CD4-positive, alpha-beta T cell (primary cell): ENCODE data around the gene FSTL4. TPM values are rescaled to one million over a fixed set of nuclear protein-coding genes. Genes with fewer than 3 reads are reported as not detected.

Experiments used
- ATAC-seq: fragments of 200-7000 bp; cut with Tn5 transposase; one replicate; pipeline ENCODE4 v1.10.0; 2022; ENCODE audit warnings: mild to moderate bottlenecking; ENCODE audit not compliant: poor library complexity
- CTCF ChIA-PET: fragments of 350-600 bp; sonication (Branson Sonifier 250); formaldehyde crosslinking; loops from one replicate; lab custom pipeline; 2021; ENCODE audit warnings: antibody characterized with exemption, inconsistent platforms; lab: Charles Lee
- POLR2A ChIA-PET: fragments of 350-600 bp; sonication (Branson Sonifier 250); formaldehyde crosslinking; loops from one replicate; lab custom pipeline; 2021; ENCODE audit warnings: antibody characterized with exemption, inconsistent platforms; lab: Charles Lee
- DNase-seq, 14 experiments: peaks; one replicate each; pipeline ENCODE4 v3.0.0-alpha.2; 2013 to 2020; ENCODE audit warnings: mixed read lengths in 2 of 14
- H3K27ac ChIP-seq, 2 donors: one replicate each; pipeline versions ENCODE4 v1.5.1 to v1.7.0; 2013; ENCODE audit warnings: low read length in 2 of 2, low read depth in 1 of 2, mild to moderate bottlenecking in 1 of 2
- H3K27me3 ChIP-seq, 2 experiments: 1 replicate in 1 of 2; 2 replicates in 1 of 2; pipeline versions ENCODE4 v1.6.1 to v1.7.0; 2013; ENCODE audit warnings: low read length in 2 of 2, control low read depth in 1 of 2, mild to moderate bottlenecking in 1 of 2, moderate library complexity in 1 of 2; ENCODE audit not compliant: insufficient read depth in 2 of 2, control insufficient read depth in 1 of 2
- H3K36me3 ChIP-seq: one replicate; pipeline ENCODE4 v1.6.1; 2013; ENCODE audit warnings: low read length, control low read depth; ENCODE audit not compliant: insufficient read depth
- H3K4me1 ChIP-seq: one replicate; pipeline ENCODE4 v1.6.1; 2013; ENCODE audit warnings: low read length, control low read depth; ENCODE audit not compliant: insufficient read depth
- H3K4me3 ChIP-seq: one replicate; pipeline ENCODE4 v1.5.1; 2013; ENCODE audit warnings: mild to moderate bottlenecking, low read length, moderate library complexity
- H3K9me3 ChIP-seq, 2 experiments: 1 replicate in 1 of 2; 2 replicates in 1 of 2; pipeline versions ENCODE4 v1.6.1 to v1.7.0; 2013; ENCODE audit warnings: low read length in 2 of 2, mild to moderate bottlenecking in 2 of 2, control low read depth in 1 of 2, moderate library complexity in 1 of 2; ENCODE audit not compliant: control insufficient read depth in 1 of 2, insufficient read depth in 1 of 2
- H3K27ac Mint-ChIP-seq: one replicate; pipeline ENCODE4 v1.8.0; 2020; ENCODE audit warnings: mixed read lengths
- H3K27me3 Mint-ChIP-seq: one replicate; pipeline ENCODE4 v1.8.0; 2021; ENCODE audit warnings: mixed read lengths
- H3K36me3 Mint-ChIP-seq: one replicate; pipeline ENCODE4 v1.8.0; 2021; ENCODE audit warnings: low read depth, mixed read lengths
- H3K4me1 Mint-ChIP-seq: one replicate; pipeline ENCODE4 v1.8.0; 2021; ENCODE audit warnings: low read depth, mixed read lengths
- H3K4me3 Mint-ChIP-seq: one replicate; pipeline ENCODE4 v1.8.0; 2020; ENCODE audit warnings: mild to moderate bottlenecking, mixed read lengths
- H3K9me3 Mint-ChIP-seq: one replicate; pipeline ENCODE4 v1.8.0; 2020; ENCODE audit warnings: mixed read lengths
- intact Hi-C, 2 experiments: fragments of 100-400 bp; cut with DNase I in 1 of 2; cut with micrococcal nuclease in 1 of 2; formaldehyde crosslinking; loops; one replicate each; pipeline versions ENCODE4 v1.15.1 to v1.9.0; 2023 to 2025; cut with DNase I, micrococcal nuclease
- total RNA-seq, 174 experiments: library from RNA in 2 of 174; stranded (reverse) in 2 of 174; gene quantifications; one replicate each; pipeline ENCODE4 v1.2.3 and lab custom pipeline; 2021 to 2026
- TF ChIP-seq, protein P1 (sequence below): fragments of 200-600 bp; IDR thresholded peaks from one replicate; pipeline ENCODE4 v1.8.0; 2022; ENCODE audit warnings: antibody characterized with exemption, mild to moderate bottlenecking

The FSTL4 gene
- total RNA-seq, 2 experiments from 2014 or later = not detected

DNA sequence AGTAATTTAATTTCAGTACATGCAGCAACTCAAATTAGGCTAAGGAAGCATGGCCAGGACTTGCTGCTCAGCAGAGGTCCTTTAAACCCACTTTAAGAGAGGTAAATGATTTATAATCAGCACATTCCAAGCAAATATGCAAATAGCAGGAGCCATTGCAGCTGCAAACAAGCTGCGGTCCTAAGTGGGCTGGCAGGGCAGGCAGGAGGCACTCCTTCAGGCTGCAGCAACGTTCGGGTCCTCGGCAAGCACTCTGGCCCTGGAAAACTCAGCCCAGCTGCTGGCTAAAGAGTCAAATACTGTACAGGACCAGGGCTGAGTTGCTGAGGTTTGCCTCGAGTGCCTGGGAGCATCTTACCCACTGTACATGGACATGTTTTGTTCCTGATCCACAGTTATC lies 126.9 kb downstream of the FSTL4 start:
- no peak overlapping the region for H3K4me3 Mint-ChIP-seq
- TF ChIP-seq, protein P1, sequence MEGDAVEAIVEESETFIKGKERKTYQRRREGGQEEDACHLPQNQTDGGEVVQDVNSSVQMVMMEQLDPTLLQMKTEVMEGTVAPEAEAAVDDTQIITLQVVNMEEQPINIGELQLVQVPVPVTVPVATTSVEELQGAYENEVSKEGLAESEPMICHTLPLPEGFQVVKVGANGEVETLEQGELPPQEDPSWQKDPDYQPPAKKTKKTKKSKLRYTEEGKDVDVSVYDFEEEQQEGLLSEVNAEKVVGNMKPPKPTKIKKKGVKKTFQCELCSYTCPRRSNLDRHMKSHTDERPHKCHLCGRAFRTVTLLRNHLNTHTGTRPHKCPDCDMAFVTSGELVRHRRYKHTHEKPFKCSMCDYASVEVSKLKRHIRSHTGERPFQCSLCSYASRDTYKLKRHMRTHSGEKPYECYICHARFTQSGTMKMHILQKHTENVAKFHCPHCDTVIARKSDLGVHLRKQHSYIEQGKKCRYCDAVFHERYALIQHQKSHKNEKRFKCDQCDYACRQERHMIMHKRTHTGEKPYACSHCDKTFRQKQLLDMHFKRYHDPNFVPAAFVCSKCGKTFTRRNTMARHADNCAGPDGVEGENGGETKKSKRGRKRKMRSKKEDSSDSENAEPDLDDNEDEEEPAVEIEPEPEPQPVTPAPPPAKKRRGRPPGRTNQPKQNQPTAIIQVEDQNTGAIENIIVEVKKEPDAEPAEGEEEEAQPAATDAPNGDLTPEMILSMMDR = no peak
- no peaks in the 10 kb centered on the region for H3K4me1 Mint-ChIP-seq
- Histone ChIP-seq H3K9me3 (no peaks in the 10 kb centered on the region), H3K27ac (no peak overlapping the region), H3K36me3 (no peaks in the 10 kb centered on the region), H3K4me3 (no peak overlapping the region), H3K4me1 (no peaks in the 10 kb centered on the region), H3K27me3 (no peaks in the 10 kb centered on the region)
- DNase-seq (no peak), ATAC-seq (no peak)
- H3K27ac Mint-ChIP-seq = no peak overlapping the region
- intact Hi-C loops = no loop called here
- no peaks in the 10 kb centered on the region for H3K9me3 Mint-ChIP-seq
- no peaks in the 10 kb centered on the region for H3K36me3 Mint-ChIP-seq
- H3K27me3 Mint-ChIP-seq = no peaks in the 10 kb centered on the region
- CTCF ChIA-PET = no interaction called here
- POLR2A ChIA-PET = no interaction called here

- Mint-ChIP-seq H3K27ac (no peak overlapping the region), H3K4me3 (no peak overlapping the region), H3K36me3 (no peaks in the 10 kb centered on the region), H3K9me3 (no peaks in the 10 kb centered on the region), H3K27me3 (no peaks in the 10 kb centered on the region), H3K4me1 (no peaks in the 10 kb centered on the region)
- ChIA-PET CTCF (no interaction called here), POLR2A (no interaction called here)
- intact Hi-C loops = no loop called here
- Histone ChIP-seq H3K4me1 (no peaks in the 10 kb centered on the region), H3K9me3 (no peaks in the 10 kb centered on the region), H3K4me3 (no peak overlapping the region), H3K36me3 (no peaks in the 10 kb centered on the region), H3K27me3 (no peaks in the 10 kb centered on the region), H3K27ac (no peak overlapping the region)
- TF ChIP-seq, protein P1 = no peak
- ATAC-seq (no peak), DNase-seq (no peak)
These were observed 128.8 kb downstream of the FSTL4 start for GRCh38 chr5:133483406-133484090.

GRCh38 chr5:133482028-133482427 lies 130.3 kb downstream of the FSTL4 start:
- ChIA-PET POLR2A (interaction anchor here (0.7 kb wide), 1 partner anchor 182 kb away, joined by 3 read pairs; no protein-coding TSS in a partner anchor), CTCF (no interaction called here)
- Mint-ChIP-seq H3K4me3 (no peak overlapping the region), H3K27me3 (no peaks in the 10 kb centered on the region), H3K27ac (no peak overlapping the region), H3K4me1 (no peaks in the 10 kb centered on the region), H3K9me3 (no peaks in the 10 kb centered on the region), H3K36me3 (no peaks in the 10 kb centered on the region)
- TF ChIP-seq, protein P1 = no peak
- Histone ChIP-seq H3K36me3 (no peaks in the 10 kb centered on the region), H3K9me3 (no peaks in the 10 kb centered on the region), H3K4me1 (no peaks in the 10 kb centered on the region), H3K4me3 (no peak overlapping the region), H3K27me3 (no peaks in the 10 kb centered on the region), H3K27ac (no peak overlapping the region)
- intact Hi-C loops = no loop called here
- ATAC-seq (no peak), DNase-seq (no peak)
